Head of caudate nucleus (tissue), 42 donors: Measurements from ENCODE around the gene SLC41A3.

Experiments
- DNase-seq, 42 donors: peaks; one replicate each; pipeline versions ENCODE4 v3.0.0 to v3.0.0-alpha.2; 2020 to 2021; ENCODE audit warnings: mixed read lengths in 7 of 42
- intact Hi-C: fragments of 100-400 bp; cut with DNase I; formaldehyde crosslinking; loops from one replicate; pipeline ENCODE4 v1.15.0; 2022

The SLC41A3 gene

DNA sequence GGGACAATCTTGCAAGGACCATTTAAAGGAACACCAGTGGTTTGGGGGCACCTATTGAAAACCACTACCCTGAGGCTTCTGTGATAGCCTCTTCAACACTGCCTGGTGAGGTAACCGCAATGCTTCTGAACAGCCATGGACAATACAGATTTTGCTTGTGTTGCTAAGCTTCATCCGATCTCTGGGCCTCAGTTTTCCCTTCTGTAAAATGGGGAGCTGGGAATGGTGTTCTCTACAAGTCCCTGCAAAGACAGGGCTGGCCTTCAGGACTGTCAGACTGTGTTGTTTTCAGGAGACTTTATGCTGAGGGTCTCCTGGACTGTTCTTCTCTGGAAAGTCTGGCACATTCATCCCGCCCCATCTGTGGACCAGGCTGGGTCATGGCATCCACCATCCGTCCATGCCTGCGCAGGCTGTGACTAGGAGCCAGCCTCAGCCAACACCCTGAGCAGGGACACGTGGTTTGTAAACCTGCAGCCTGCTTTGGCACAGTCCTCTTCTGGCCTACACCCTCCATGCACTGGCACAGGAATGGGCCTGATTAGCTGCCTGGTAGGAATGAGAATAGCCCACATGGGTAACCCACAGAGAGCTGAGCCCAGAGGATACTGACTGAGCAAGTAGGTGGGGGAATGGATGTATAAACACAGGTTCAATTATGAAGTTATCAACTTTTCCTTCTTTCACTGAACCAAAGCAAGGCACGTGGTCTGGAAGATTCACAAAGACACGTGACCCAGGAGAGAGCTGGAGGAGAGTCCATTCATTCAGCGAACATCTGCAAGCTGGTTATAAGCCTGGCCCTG is 59.7 kb downstream of the SLC41A3 start:
- intact Hi-C loops, result no loop called here
- DNase-seq, result peak in 1 of 42 donors; percentile 24

DNA sequence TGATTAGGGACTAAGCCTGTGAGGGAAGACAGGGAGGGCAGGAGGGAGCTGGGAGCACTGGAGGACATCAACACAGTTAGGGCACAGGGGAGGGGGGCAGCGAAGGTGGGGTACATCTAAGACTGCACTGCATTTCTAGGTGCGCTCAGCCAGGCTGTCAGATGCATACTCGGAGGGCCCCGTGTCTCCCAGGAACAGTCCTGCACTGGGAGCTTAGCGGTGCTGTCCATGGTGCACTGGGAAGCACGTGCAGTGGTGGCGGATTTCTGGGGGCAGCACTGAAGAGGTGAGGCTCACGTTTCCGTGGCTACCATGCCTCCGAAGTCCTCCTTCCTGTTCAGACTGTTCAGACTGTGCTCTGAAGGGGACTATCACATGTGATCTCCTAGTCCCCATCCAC is 60.5 kb downstream of the SLC41A3 start:
- DNase-seq, result peak in 1 of 42 donors; percentile 29
- intact Hi-C loops, result no loop called here

DNA sequence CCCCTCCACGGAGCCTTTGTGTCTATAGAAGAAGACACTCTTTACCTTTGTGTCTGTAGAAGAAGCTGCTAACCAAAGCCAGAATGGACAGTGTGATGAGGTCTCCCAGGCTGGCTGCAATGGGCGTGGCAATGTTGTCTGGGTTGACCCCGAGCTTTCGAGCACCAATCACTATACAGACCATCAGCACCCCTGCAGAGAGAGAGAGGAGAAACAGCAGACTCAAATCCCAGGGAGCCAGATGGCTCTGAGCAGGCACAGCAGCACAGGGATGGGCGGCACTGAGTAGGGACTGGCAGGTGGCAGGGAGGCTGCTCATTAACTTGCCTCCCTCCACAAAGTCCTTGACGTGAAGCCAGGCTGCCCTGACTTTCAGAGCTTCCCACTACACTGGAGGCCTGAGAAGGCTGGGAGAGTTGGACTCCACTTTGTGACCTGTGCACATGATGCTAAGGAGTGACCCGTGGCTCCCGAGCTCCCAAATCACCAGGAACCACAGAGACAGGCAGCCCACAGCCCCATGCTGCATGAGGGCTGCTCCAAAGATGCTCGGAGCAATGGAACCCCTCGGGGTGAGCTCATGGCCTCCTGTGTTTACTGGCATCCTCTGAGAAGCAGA is 61.1 kb downstream of the SLC41A3 start:
- intact Hi-C loops, result no loop called here
- DNase-seq, result peak in 1 of 42 donors; percentile 20

DNA sequence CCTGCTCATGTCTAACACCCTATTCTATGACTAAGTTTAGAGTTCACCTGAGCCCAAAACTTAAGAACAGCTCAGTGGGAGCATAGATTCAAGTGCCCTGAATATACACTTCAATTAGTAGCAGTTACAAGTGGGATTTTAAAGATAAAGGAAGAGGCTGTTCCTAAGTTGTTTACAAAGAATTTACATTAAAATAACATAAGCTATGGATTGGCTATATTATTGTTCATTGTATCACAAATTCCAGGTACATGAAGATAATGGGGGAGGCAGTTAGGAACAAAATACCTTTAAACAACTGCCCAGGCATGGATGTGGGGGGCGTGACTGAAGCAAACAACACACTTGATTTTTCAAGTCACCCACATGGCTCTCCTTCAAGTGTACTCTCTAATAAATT is 62.2 kb downstream of the SLC41A3 start:
- intact Hi-C loops, result no loop called here

DNA sequence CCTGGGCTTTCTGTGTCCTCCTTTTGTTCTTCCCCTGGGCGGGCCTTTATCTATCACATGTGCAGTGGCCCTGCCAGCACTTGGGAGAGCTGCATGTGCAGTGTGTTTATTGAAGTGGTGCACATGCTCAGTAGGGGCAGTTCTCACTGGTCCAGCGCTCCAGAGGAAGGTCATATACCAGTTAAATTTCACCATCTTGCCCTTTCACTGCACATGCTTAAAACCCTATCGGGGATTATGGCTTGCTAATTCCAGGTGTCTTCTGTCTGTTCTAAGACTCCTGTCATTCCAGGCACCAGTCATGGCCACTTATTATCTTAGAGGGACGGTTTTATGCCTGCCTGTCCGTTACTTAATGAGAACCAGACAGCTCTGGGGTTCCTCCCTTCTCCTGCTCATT is 62.7 kb downstream of the SLC41A3 start:
- intact Hi-C loops, result no loop called here

More for the DNA sequence above, 62.2 kb downstream of the SLC41A3 start:
- DNase-seq, result no peak

DNA sequence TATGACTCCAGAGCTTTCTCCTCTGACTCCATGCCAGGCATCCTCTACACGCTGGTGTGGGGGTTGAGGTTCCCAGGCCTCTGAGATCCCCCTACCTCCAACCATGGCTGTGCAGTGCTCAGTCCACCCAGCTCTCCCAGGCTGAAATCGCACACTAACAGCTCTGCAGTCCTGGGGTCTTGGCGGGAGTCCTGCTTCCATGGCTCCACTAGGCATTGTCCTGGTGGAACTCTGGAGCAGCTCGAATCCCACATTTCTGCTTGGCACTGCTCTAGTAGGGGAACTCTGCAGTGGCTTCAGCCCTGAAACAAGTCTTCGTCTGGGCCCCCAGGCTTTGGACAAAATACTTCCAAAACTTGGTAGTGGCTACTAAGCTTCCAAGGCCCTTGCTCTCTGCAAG is 64.2 kb downstream of the SLC41A3 start:
- intact Hi-C loops, result no loop called here
- peak in 1 of 42 donors; percentile 18 for DNase-seq

More for the DNA sequence above, 62.7 kb downstream of the SLC41A3 start:
- DNase-seq, result peak in 1 of 42 donors; percentile 28

DNA sequence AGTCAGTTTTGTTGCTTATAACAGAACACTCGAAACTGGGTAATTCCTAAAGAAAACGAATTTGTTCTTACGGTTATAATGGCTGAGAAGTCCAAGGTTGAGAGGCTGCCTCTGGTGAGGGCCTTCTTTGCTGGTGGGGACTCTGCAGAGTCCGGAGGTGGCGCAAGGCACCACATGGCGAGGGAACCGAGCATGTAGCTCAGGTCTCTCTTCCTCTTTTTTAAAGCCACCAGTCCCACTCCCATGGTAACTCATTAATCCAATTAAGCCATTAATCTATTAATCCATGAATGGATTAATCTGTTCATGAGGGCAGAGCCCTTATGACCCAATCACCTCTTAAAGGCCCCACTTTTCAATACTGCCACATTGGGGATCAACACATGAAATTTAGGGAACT is 64.9 kb downstream of the SLC41A3 start:
- no peak for DNase-seq
- intact Hi-C loops, result no loop called here

DNA sequence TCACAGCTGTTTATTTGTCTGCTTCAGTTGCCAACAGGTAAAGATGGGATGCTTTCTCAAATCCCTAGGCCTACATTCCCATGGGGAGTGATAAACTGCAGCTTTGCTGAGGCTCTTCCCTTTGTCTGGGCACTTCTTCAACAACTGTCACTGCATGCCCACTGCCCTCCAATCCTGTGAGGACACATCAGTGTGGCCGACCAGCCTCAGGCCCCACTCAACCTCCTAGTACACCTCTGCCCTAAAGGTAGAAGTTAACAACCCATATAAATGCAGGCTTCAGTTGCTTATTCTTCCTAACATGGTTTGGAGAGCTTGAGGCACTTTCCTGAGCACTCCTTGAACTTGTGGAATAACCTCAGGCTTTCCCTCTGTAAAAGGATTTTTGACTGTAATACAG is 65.4 kb downstream of the SLC41A3 start:
- intact Hi-C loops, result no loop called here
- no peak for DNase-seq

DNA sequence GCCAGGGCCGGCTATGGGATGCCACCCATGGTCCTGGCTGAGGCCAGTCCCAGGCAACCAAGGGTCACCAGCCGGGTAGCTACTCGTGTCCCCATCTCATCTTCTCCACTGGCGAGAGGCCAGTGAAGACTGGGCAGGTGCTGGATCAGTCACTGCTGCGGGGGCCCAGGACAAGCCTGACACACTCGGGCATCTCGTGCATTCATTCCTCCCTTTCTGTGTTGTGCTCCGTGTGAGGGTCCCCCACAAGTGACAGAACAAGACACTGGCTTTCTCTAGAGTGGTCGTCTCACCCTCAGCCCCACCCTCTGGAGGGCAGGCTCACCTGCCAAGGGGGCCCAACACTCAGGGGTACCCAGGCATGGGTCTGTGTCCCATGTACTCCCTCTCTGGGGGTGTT is 66.6 kb downstream of the SLC41A3 start:
- peak in 1 of 42 donors; percentile 28 for DNase-seq
- intact Hi-C loops, result no loop called here

DNA sequence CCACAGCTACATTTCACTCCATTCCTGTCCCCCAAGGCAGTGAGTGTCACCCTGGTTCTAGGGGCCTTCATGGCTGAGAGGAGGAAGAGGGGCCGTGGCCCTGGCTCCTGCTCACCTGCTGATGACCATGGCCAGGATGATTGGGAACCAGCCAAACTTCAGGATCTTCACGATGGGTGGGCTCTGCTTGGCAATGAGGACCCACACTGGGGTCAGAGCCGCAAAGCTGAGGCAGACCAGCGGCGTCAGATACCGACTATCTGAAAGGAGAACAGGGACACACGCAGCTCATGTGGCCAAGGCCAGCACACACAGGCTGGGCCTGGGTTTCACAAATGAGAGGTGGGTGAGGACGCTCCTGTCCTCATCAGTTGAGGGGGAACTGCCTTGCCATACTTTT is 67.3 kb downstream of the SLC41A3 start:
- intact Hi-C loops, result no loop called here
- DNase-seq, result peak in 1 of 42 donors; percentile 20

DNA sequence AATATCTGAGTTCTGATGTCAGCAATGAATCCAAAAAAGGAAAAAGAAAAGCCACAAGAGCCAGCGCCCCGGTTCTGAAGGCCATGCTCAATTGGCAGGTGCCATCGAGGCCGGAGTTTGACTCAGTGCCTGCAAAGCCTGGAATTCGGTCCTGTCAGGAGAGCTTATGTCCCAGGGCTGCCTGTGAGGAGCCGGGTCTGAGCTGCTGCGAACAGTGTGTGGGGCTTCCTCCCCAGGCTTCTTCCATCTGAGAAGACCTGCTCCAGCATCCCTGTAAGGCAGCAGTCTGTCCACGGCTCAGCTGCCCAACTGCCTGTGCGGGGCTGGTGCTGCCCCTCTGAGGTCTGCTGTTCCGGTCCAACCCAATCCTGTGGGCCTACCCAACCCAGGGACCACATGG is 68.8 kb downstream of the SLC41A3 start:
- DNase-seq, result peak in 1 of 42 donors; percentile 36
- intact Hi-C loops, result no loop called here

DNA sequence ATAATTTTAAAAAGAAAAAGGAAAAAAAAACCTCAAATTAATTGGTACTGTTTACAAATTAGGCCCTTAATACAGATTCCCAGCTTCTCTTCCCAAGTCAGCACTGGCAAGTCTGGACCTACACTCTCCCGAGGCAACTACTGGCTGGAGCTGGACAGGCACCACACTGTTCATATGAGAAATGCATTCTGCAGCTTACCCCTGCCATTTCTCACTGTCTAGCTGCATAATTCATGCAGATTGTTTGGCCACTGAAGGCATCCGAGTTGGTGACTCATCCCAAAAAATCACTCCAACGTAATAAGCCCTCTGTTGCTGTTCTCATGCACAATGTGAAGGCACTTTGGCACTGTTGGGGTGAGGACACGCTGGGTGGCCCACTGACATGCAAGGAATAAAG is 69.7 kb downstream of the SLC41A3 start:
- peak in 1 of 42 donors; percentile 37 for DNase-seq
- intact Hi-C loops, result no loop called here

DNA sequence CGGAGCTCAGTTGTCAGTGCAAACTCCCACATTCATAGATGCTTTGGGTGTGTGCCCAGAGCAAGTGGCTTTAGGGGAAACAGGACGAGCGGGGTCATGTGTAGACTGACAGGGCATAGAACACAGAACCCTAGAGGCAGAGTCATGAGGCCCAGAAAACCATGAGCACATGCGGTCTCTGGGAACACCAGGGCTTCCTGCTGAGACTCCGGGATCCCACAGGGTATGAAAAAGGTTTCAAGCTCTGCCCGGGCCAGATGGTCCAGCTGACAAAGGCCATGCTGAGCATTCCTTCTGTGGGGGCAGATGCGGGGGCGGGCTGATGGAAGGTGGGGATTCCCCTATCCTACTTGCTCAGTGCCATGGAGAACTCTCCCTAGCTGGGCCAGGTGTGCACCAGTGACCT is 70.2 kb downstream of the SLC41A3 start:
- intact Hi-C loops, result no loop called here
- peak in 1 of 42 donors; percentile 38 for DNase-seq

DNA sequence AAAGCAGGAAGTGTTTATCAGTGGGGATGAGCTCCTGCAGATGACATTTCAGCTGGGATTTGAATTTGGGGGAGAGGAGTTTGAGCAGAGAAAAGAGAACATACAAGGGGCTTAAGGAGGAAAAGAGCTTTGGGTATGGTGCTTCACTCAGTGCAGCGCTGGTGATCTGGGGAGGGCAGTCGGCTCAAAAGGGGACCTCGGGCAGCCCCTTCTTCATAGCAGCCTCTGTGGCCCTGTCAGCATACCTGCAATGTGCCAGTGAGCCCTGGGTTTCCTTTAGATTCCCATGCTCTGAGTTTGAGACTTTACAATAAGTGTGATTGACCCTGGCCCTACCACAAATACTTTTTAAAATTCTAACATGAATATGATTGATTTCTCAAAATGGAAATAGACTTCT is 74.7 kb downstream of the SLC41A3 start:
- DNase-seq, result no peak
- intact Hi-C loops, result no loop called here

DNA sequence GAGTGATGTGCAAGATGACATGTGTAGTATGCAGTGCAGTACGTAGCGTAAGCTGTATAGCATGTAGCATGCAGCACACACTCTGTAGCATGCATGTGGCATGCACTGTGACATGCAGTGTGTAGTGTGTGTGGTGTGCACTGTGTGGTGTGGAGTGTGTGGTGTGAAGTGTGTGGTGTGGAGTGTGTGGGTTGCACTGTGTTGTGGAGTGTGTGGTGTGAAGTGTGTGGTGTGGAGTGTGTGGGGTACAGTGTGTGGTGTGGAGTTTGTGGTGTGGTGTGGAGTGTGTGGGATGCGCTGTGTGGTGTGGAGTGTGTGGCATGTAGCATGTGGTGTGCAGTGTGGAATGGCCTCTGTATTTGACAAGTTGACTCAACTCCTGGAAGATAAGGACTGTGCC is 75.7 kb downstream of the SLC41A3 start:
- no peak for DNase-seq
- intact Hi-C loops, result no loop called here

DNA sequence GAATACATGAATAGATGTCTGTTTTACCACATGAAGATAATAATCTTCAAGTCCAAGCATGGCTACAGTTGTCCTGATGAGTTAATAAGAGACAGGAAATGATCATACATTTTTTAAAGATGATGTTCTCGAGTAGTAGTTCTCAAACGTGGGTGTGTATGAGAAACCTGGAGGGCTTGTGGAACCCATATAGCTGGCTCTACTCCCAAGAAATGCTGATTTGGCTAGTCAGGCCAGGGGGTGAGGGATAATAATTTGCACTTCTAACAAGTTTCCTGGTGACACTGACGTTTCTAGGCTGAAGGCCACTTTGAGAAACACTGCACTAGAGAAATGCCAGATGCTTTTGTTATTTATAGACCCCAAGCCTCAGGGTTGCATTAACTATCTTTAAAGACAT is 78.0 kb downstream of the SLC41A3 start:
- intact Hi-C loops, result no loop called here
- no peak for DNase-seq

DNA sequence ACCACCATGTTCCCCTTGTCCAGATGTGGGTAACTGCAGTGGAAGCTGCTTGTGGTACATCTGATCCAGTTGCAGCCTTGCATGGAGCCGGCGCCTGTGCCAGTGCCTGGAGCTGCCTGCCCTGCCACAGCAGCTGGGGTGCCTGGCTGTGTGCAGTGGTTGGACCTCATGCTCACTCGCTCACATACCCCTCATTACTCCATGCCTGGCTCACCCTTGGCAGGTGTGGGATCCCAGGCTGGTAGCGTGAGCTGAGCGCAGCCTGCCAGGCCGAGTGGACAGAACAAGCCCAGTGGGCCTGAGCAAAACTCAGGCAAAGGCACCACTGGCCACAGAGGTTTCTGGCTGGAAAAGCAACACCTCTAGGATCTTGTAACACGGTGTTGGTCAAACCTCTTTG is 79.2 kb downstream of the SLC41A3 start:
- intact Hi-C loops, result no loop called here
- DNase-seq, result no peak

DNA sequence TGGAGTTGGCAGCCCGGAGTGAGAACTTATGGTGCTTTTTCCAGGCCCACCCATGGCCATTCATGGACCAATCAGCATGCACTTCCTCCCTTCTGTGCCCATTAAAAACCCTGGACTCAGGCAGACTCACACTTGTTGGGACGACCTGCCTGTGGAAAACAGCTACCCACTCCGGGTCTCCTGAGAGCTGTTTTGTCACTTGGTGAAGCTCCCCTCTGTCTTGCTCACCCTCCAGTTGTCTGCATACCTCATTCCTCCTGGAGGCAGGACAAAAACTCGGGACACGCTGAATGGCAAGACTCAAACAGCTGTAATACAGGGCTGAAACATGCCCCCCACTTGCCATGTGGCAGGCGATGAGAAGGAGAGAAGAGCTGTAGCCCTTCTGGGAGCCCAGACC is 79.7 kb downstream of the SLC41A3 start:
- no peak for DNase-seq
- intact Hi-C loops, result no loop called here

DNA sequence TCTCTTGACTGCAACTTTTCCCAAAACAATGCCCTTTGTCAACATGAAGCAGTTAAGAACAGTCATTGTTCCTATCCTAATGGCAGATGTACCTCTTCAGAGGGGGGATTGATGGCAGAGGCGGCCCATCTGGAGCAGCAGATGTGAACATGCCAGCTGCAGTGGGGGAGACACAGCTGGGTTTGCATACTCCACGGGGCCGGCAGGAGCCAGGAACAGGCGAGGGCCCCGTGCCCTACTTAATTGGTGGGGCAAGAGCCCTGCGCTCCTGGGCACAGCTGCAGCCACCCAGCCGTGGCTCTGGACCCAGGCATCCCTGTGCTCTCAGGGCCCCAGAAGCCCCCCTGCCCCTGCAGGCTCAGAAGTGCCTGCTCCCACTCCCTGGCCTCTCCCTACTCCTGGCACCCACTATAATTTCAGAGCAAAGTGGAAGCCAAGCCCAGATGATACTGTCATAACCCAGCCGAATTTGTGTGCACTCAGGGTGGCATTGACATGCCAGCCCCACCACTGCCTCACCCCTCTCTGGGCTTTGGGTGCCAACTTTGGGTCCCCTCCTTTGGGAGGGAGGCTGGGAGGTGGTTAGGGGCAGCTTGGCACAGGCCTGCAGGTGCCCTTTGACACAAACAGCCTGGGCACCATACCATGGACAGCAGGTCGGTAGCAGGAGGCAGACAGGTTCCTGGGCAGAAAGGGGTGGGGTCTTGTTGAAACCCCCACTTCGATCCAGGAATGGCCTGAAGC is 80.3 kb downstream of the SLC41A3 start:
- intact Hi-C loops, result no loop called here
- no peak for DNase-seq

DNA sequence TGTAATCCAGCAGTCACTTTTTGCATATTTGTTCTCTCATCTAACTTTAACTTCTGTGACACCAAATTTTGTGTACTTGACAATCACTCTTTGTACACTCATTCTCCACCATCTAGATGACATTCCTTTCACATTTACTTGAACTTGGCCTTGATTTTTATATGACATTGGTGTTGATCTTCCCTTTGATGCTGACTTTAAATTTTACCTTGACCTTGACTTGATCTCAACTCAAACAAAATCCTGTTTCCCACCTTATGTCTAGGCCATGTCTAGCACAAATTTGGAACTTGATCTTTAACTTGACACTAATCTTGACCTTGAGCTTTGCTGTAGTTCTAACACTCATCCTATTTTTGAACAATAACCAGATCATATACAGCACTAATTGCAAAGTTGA is 81.7 kb downstream of the SLC41A3 start:
- DNase-seq, result no peak
- intact Hi-C loops, result no loop called here
